Measurements from ENCODE around the gene PCDHGB4. TPM values are rescaled to one million over a fixed set of nuclear protein-coding genes. Genes with fewer than 3 reads are reported as not detected.

PCDHGB4 gene
- total RNA-seq, 2 donors from 2014 or later = 10.7 to 13.9 TPM

- no peaks in the 10 kb centered on the region for H3K4me1 Mint-ChIP-seq
- no peak within 1 kb of the TSS for H3K27ac ChIP-seq (ENCODE audit: low read depth, low read length)
- H3K4me1 ChIP-seq (ENCODE audit: control insufficient read depth, insufficient read depth, low read length) = no peaks in the 10 kb centered on the region
- 91 to 95% methylated on average over 33 to 37 of the region's 37 CpGs for WGBS, 2 experiments (ENCODE audit: insufficient coverage in 1 of 2, insufficient read length in 1 of 2)
- no peaks in the 10 kb centered on the region for H3K36me3 ChIP-seq (ENCODE audit: control insufficient read depth, insufficient read depth, low read length)
- peaks cover 38% of the 10 kb centered on the region for H3K9me3 ChIP-seq (ENCODE audit: control insufficient read depth, low read length)
- peaks cover 23% of the 10 kb centered on the region for H3K36me3 Mint-ChIP-seq (ENCODE audit: low read depth)
- H3K9ac ChIP-seq (ENCODE audit: extremely low read depth, low read length, poor library complexity, severe bottlenecking) = no peak within 1 kb of the TSS
- no peaks in the 10 kb centered on the region for H3K27me3 ChIP-seq (ENCODE audit: control insufficient read depth, insufficient read depth, low read length, poor library complexity, severe bottlenecking)
- H3K9me3 Mint-ChIP-seq = peaks cover 42% of the 10 kb centered on the region
- H3K27me3 Mint-ChIP-seq (ENCODE audit: insufficient read depth) = no peaks in the 10 kb centered on the region
- no peak within 1 kb of the TSS for H3K4me3 ChIP-seq (ENCODE audit: low read length)
- no peak for DNase-seq
- no peak for TF ChIP-seq CTCF (conservative IDR thresholded peaks at IDR 0.05)
- no peak within 1 kb of the TSS for H3K27ac Mint-ChIP-seq
- no peak within 1 kb of the TSS for H3K4me3 Mint-ChIP-seq
These were observed 4.8 kb upstream of the PCDHGB4 start, which contains the start of gene PCDHGA7 for GRCh38 chr5:141382469-141383294. Gene PCDHGA7, plus strand, starts transcription at chr5:141382742. Its CDS starts 158 bp downstream, at chr5:141382900.

- peaks cover 36% of the 10 kb centered on the region for H3K9me3 ChIP-seq (ENCODE audit: control insufficient read depth, low read length)
- no peaks in the 10 kb centered on the region for H3K4me1 ChIP-seq (ENCODE audit: control insufficient read depth, insufficient read depth, low read length)
- no peak for TF ChIP-seq CTCF (conservative IDR thresholded peaks at IDR 0.05)
- no peaks in the 10 kb centered on the region for H3K4me1 Mint-ChIP-seq
- H3K27me3 ChIP-seq (ENCODE audit: control insufficient read depth, insufficient read depth, low read length, poor library complexity, severe bottlenecking) = no peaks in the 10 kb centered on the region
- no peak overlapping the region for H3K4me3 ChIP-seq (ENCODE audit: low read length)
- H3K9me3 Mint-ChIP-seq = peaks cover 46% of the 10 kb centered on the region
- H3K36me3 Mint-ChIP-seq (ENCODE audit: low read depth) = peaks cover 26% of the 10 kb centered on the region
- H3K27ac Mint-ChIP-seq = no peak overlapping the region
- WGBS, 2 experiments (ENCODE audit: insufficient coverage in 1 of 2, insufficient read length in 1 of 2) = 92 to 96% methylated on average over 17 to 21 of the region's 21 CpGs
- no peak overlapping the region for H3K9ac ChIP-seq (ENCODE audit: extremely low read depth, low read length, poor library complexity, severe bottlenecking)
- H3K4me3 Mint-ChIP-seq = no peak overlapping the region
- no peaks in the 10 kb centered on the region for H3K36me3 ChIP-seq (ENCODE audit: control insufficient read depth, insufficient read depth, low read length)
- H3K27me3 Mint-ChIP-seq (ENCODE audit: insufficient read depth) = peaks cover 3% of the 10 kb centered on the region
- DNase-seq = no peak
- no peak overlapping the region for H3K27ac ChIP-seq (ENCODE audit: low read depth, low read length)
These were observed 4.2 kb upstream of the PCDHGB4 start for GRCh38 chr5:141383345-141383744.

GRCh38 chr5:141384471-141385267, 2.8 kb upstream of the PCDHGB4 start:
- TF ChIP-seq CTCF (conservative IDR thresholded peaks at IDR 0.05) = no peak
- H3K4me1 Mint-ChIP-seq = no peaks in the 10 kb centered on the region
- peaks cover 11% of the 10 kb centered on the region for H3K27me3 Mint-ChIP-seq (ENCODE audit: insufficient read depth)
- Histone ChIP-seq H3K4me3 (ENCODE audit: low read length) (no peak overlapping the region), H3K36me3 (ENCODE audit: control insufficient read depth, insufficient read depth, low read length) (no peaks in the 10 kb centered on the region), H3K4me1 (ENCODE audit: control insufficient read depth, insufficient read depth, low read length) (no peaks in the 10 kb centered on the region), H3K27ac (ENCODE audit: low read depth, low read length) (no peak overlapping the region), H3K27me3 (ENCODE audit: control insufficient read depth, insufficient read depth, low read length, poor library complexity, severe bottlenecking) (no peaks in the 10 kb centered on the region), H3K9ac (ENCODE audit: extremely low read depth, low read length, poor library complexity, severe bottlenecking) (no peak overlapping the region), H3K9me3 (ENCODE audit: control insufficient read depth, low read length) (peaks cover 44% of the 10 kb centered on the region)
- H3K9me3 Mint-ChIP-seq = peaks cover 59% of the 10 kb centered on the region
- H3K36me3 Mint-ChIP-seq (ENCODE audit: low read depth) = peaks cover 35% of the 10 kb centered on the region
- no peak overlapping the region for H3K4me3 Mint-ChIP-seq
- 92 to 94% methylated on average over 36 to 43 of the region's 43 CpGs for WGBS, 2 experiments (ENCODE audit: insufficient coverage in 1 of 2, insufficient read length in 1 of 2)
- H3K27ac Mint-ChIP-seq = no peak overlapping the region
- DNase-seq = no peak

All from endodermal cell (in vitro differentiated cells).